GM18520 (cell line): ENCODE measurements around the gene TBX2.

Source experiments
- ATAC-seq: cut with Tn5 transposase; IDR thresholded peaks from one replicate; pipeline ENCODE4 v1.9.1; 2021; ENCODE audit not compliant: unreplicated experiment

TBX2 gene

GRCh38 chr17:61400717-61401388, 1.2 kb downstream of the TBX2 start:
- no peak for ATAC-seq

GRCh38 chr17:61401389-61402072, 1.9 kb downstream of the TBX2 start:
- ATAC-seq: no peak

- ATAC-seq: no peak
Observed at GRCh38 chr17:61402073-61402541, 2.5 kb downstream of the TBX2 start.

GRCh38 chr17:61402978-61403800, 3.5 kb downstream of the TBX2 start:
- ATAC-seq: no peak

- no peak for ATAC-seq
Observed at GRCh38 chr17:61403801-61404662, 4.4 kb downstream of the TBX2 start.

GRCh38 chr17:61404663-61404912, 4.9 kb downstream of the TBX2 start:
- ATAC-seq: no peak

GRCh38 chr17:61404913-61405685, 5.5 kb downstream of the TBX2 start:
- ATAC-seq: no peak

GRCh38 chr17:61405686-61406536, 6.3 kb downstream of the TBX2 start:
- ATAC-seq: no peak

GRCh38 chr17:61406537-61406845, 6.8 kb downstream of the TBX2 start:
- no peak for ATAC-seq

GRCh38 chr17:61406971-61407911, 7.6 kb downstream of the TBX2 start:
- ATAC-seq: no peak

- no peak for ATAC-seq
Observed at GRCh38 chr17:61408151-61409041, 8.8 kb downstream of the TBX2 start.

GRCh38 chr17:61409301-61410112, 9.9 kb downstream of the TBX2 start:
- ATAC-seq: no peak

GRCh38 chr17:61410141-61411010, 10.7 kb downstream of the TBX2 start:
- no peak for ATAC-seq

GRCh38 chr17:61411011-61411260, 11.3 kb downstream of the TBX2 start:
- no peak for ATAC-seq

GRCh38 chr17:61411261-61412142, 11.9 kb downstream of the TBX2 start:
- ATAC-seq: no peak
